B cell (primary cell): ENCODE results near the gene MEF2C. TPM values are rescaled to one million over a fixed set of nuclear protein-coding genes. Genes with fewer than 3 reads are reported as not detected.

Experiments used
- ATAC-seq: fragments of 200-7000 bp; cut with Tn5 transposase; one replicate; pipeline ENCODE4 v1.10.0; 2021; ENCODE audit warnings: low read depth, mild to moderate bottlenecking, moderate number of reproducible peaks, moderate library complexity
- CTCF ChIA-PET: fragments of 350-600 bp; sonication (Branson Sonifier 250); formaldehyde crosslinking; loops from one replicate; lab custom pipeline; 2021; ENCODE audit warnings: antibody characterized with exemption, inconsistent platforms; lab: Charles Lee
- POLR2A ChIA-PET: fragments of 350-600 bp; sonication (Branson Sonifier 250); formaldehyde crosslinking; loops from one replicate; lab custom pipeline; 2021; ENCODE audit warnings: antibody characterized with exemption; lab: Charles Lee
- DNase-seq: peaks from one replicate; pipeline ENCODE4 v3.0.0; 2013
- H2AFZ ChIP-seq: 2 replicates; pipeline ENCODE4 v1.6.1; 2012; ENCODE audit warnings: mild to moderate bottlenecking, low read depth, low read length; ENCODE audit not compliant: insufficient read depth, poor library complexity, severe bottlenecking
- H3K27ac ChIP-seq, 2 donors: 1 replicate in 1 of 2; 2 replicates in 1 of 2; pipeline ENCODE4 v1.5.1; 2012 to 2013; ENCODE audit warnings: low read length in 2 of 2, mild to moderate bottlenecking in 2 of 2, moderate library complexity in 1 of 2
- H3K27me3 ChIP-seq, 4 experiments: fragments of 200-600 bp in 1 of 4; sonication (generic) in 1 of 4; replicated peaks in 1 of 4; 1 replicate in 2 of 4; 2 replicates in 2 of 4; pipeline versions ENCODE4 v1.6.1 to v1.7.0; 2013 to 2016; ENCODE audit warnings: low read length in 3 of 4, mild to moderate bottlenecking in 2 of 4, mixed read lengths in 1 of 4, moderate library complexity in 1 of 4; ENCODE audit not compliant: insufficient read depth in 4 of 4, control insufficient read depth in 3 of 4; ENCODE audit errors: control extremely low read depth in 1 of 4
- H3K36me3 ChIP-seq, 2 experiments: replicated peaks in 1 of 2; 1 replicate in 1 of 2; 2 replicates in 1 of 2; pipeline versions ENCODE4 v1.6.1 to v1.7.1; 2013; ENCODE audit warnings: low read length in 1 of 2; ENCODE audit not compliant: insufficient read depth in 2 of 2, control insufficient read depth in 1 of 2; ENCODE audit errors: control extremely low read depth in 1 of 2, extremely low read depth in 1 of 2
- H3K4me1 ChIP-seq, 2 donors: fragments of 200-600 bp in 1 of 2; sonication (generic) in 1 of 2; 1 replicate in 1 of 2; 2 replicates in 1 of 2; pipeline versions ENCODE4 v1.5.1 to v1.6.1; 2013 to 2017; ENCODE audit warnings: low read length in 2 of 2; ENCODE audit not compliant: control insufficient read depth in 2 of 2, insufficient read depth in 2 of 2
- H3K4me2 ChIP-seq: replicated peaks from 2 replicates; pipeline ENCODE3; 2012; ENCODE audit warnings: mild to moderate bottlenecking, low read depth, low read length; ENCODE audit not compliant: poor library complexity, severe bottlenecking
- H3K4me3 ChIP-seq, 5 experiments: fragments of 200-600 bp in 1 of 5; sonication (generic) in 1 of 5; 1 replicate in 3 of 5; 2 replicates in 2 of 5; pipeline versions ENCODE4 v1.5.1 to v1.7.0; 2011 to 2016; ENCODE audit warnings: low read length in 4 of 5, mild to moderate bottlenecking in 4 of 5, low read depth in 2 of 5, control low read depth in 1 of 5, moderate library complexity in 1 of 5; ENCODE audit not compliant: insufficient read depth in 1 of 5; ENCODE audit errors: control extremely low read depth in 1 of 5, extremely low read depth in 1 of 5
- H3K79me2 ChIP-seq: fragments of 200-600 bp; sonication (generic); one replicate; pipeline ENCODE4 v1.6.0; 2016; ENCODE audit warnings: low read length; ENCODE audit not compliant: control insufficient read depth, insufficient read depth
- H3K9ac ChIP-seq: fragments of 200-600 bp; sonication (generic); 2 replicates; pipeline ENCODE4 v1.6.1; 2017; ENCODE audit warnings: mild to moderate bottlenecking, low read length, moderate library complexity
- H3K9me3 ChIP-seq, 3 donors: one replicate each; pipeline versions ENCODE4 v1.6.1 to v1.7.1; 2013; ENCODE audit warnings: low read length in 2 of 3; ENCODE audit not compliant: control insufficient read depth in 2 of 3, insufficient read depth in 1 of 3; ENCODE audit errors: control extremely low read depth in 1 of 3
- H4K20me1 ChIP-seq: 2 replicates; pipeline ENCODE4 v1.6.0; 2012; ENCODE audit warnings: mild to moderate bottlenecking, low read length; ENCODE audit not compliant: insufficient read depth, control insufficient read depth, poor library complexity, severe bottlenecking
- H3K27ac Mint-ChIP-seq: one replicate; pipeline ENCODE4 v1.8.0; 2021; ENCODE audit warnings: mixed read lengths
- H3K27me3 Mint-ChIP-seq: one replicate; pipeline ENCODE4 v1.8.0; 2021; ENCODE audit warnings: mixed read lengths
- H3K4me1 Mint-ChIP-seq: one replicate; pipeline ENCODE4 v1.8.0; 2021; ENCODE audit warnings: mixed read lengths
- H3K4me3 Mint-ChIP-seq: one replicate; pipeline ENCODE4 v1.8.0; 2021; ENCODE audit warnings: mixed read lengths
- H3K9me3 Mint-ChIP-seq: one replicate; pipeline ENCODE4 v1.8.0; 2022; ENCODE audit warnings: mixed read lengths; ENCODE audit not compliant: insufficient read depth
- EZH2 ChIP-seq: IDR thresholded peaks from 2 replicates; pipeline ENCODE4 v1.6.1; 2012; ENCODE audit warnings: borderline replicate concordance, low read depth, mild to moderate bottlenecking, moderate library complexity, low read length; ENCODE audit not compliant: insufficient read depth, poor library complexity, severe bottlenecking
- WGBS: methylation state at CpG from one replicate; pipeline ENCODE4 v1.1.5; 2013; ENCODE audit warnings: missing lambda C conversion rate; ENCODE audit not compliant: insufficient coverage; 5-methylcytosine and 5-hydroxymethylcytosine counted together
- intact Hi-C: fragments of 100-400 bp; cut with micrococcal nuclease; formaldehyde crosslinking; loops from one replicate; pipeline ENCODE4 v1.10.0; 2022
- polyA plus RNA-seq: library from polyadenylated mRNA; depleted of rRNA; stranded (reverse); fragments of >200 nt; gene quantifications from 2 replicates; pipeline ENCODE4 v1.2.3, GENCODE V29; 2012
- total RNA-seq, 2 donors: library from RNA; stranded (reverse); fragments of 120-200 nt in 1 of 2; gene quantifications; 1 replicate in 1 of 2; 2 replicates in 1 of 2; pipeline versions ENCODE4 v1.2.3 to v1.2.4, GENCODE V29; 2013 to 2022
- TF ChIP-seq, protein P1 (sequence below): fragments of 200-600 bp; IDR thresholded peaks from one replicate; pipeline ENCODE4 v1.8.0; 2022; ENCODE audit warnings: antibody characterized with exemption, mild to moderate bottlenecking

Gene MEF2C
- total and polyA plus RNA-seq, 2 donors (not counting 1 experiment from before 2014, with no cell fraction given): 97.4 to 354 TPM

GRCh38 chr5:88882276-88883038 is 527 bp downstream of the MEF2C start:
- Histone ChIP-seq H4K20me1 (peaks cover 5% of the 10 kb centered on the region), H3K27ac (peak overlapping the region; percentile 73 to 90), H3K79me2 (peaks cover 67% of the 10 kb centered on the region), H3K4me1 (peaks cover 28 to 36% of the 10 kb centered on the region in 2 donors), H3K4me3 (peak overlapping the region; percentile 79 to 99 (median 89)), H3K36me3 (no peaks in the 10 kb centered on the region), H3K9me3 (no peaks in the 10 kb centered on the region), H2AFZ (peak overlapping the region; percentile 82), H3K4me2 (peak overlapping the region; percentile 87), H3K9ac (peak overlapping the region; percentile 85), H3K27me3 (no peaks in the 10 kb centered on the region)
- no peaks in the 10 kb centered on the region for H3K9me3 Mint-ChIP-seq
- H3K4me3 Mint-ChIP-seq: peak overlapping the region; percentile 98
- TF ChIP-seq, protein P1, sequence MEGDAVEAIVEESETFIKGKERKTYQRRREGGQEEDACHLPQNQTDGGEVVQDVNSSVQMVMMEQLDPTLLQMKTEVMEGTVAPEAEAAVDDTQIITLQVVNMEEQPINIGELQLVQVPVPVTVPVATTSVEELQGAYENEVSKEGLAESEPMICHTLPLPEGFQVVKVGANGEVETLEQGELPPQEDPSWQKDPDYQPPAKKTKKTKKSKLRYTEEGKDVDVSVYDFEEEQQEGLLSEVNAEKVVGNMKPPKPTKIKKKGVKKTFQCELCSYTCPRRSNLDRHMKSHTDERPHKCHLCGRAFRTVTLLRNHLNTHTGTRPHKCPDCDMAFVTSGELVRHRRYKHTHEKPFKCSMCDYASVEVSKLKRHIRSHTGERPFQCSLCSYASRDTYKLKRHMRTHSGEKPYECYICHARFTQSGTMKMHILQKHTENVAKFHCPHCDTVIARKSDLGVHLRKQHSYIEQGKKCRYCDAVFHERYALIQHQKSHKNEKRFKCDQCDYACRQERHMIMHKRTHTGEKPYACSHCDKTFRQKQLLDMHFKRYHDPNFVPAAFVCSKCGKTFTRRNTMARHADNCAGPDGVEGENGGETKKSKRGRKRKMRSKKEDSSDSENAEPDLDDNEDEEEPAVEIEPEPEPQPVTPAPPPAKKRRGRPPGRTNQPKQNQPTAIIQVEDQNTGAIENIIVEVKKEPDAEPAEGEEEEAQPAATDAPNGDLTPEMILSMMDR: no peak
- no peak for TF ChIP-seq EZH2
- no peaks in the 10 kb centered on the region for H3K27me3 Mint-ChIP-seq
- WGBS: 0% methylated on average over 2 of the region's 15 CpGs
- peak; percentile 53 for DNase-seq
- intact Hi-C loops: loop anchor here (1.0 to 10.0 kb wide), 9 partner anchors 55 to 1592 kb away; partner anchors contain the start of genes CETN3, MBLAC2 and POLR3G
- peaks cover 50% of the 10 kb centered on the region for H3K4me1 Mint-ChIP-seq
- no peak for ATAC-seq
- CTCF ChIA-PET: interaction anchor here (0.7 to 8.0 kb wide), 8 partner anchors 15 to 432 kb away, joined by 3 to 67 read pairs (median 4); no protein-coding TSS in a partner anchor
- H3K27ac Mint-ChIP-seq: peak overlapping the region; percentile 97
- POLR2A ChIA-PET: interaction anchor here (0.5 to 2.6 kb wide), 9 partner anchors 28 to 459 kb away, joined by 3 to 19 read pairs (median 4); no protein-coding TSS in a partner anchor
